K562 treated with DMSO at 1 percent for 12 hours (cell line): ENCODE data around the gene PYDC2. TPM values are rescaled to one million over a fixed set of nuclear protein-coding genes. Genes with fewer than 3 reads are reported as not detected.

ENCODE experiments used
- total RNA-seq: library from RNA; unstranded; fragments of 300-600 nt; gene quantifications from 2 replicates; pipeline ENCODE4 v1.2.3, GENCODE V29; 2022; ENCODE audit not compliant: insufficient read depth

Gene PYDC2
- total RNA-seq, result not detected in 2 replicates

DNA sequence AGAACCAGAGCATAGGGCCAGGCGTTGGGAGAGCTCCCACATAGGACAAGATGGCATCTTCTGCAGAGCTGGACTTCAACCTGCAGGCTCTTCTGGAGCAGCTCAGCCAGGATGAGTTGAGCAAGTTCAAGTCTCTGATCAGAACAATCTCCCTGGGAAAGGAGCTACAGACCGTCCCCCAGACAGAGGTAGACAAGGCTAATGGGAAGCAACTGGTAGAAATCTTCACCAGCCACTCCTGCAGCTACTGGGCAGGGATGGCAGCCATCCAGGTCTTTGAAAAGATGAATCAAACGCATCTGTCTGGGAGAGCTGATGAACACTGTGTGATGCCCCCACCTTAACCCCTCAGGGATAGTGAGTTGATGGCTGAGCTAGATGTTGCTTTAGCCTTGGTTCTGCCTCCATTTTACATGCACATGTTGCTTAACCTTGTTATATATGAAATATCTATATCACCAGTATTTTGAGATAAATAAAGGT, at the start of gene PYDC2:
TSS of gene PYDC2 (plus strand) at position 51 of the 483 bp plus-strand sequence. CDS start at position 51, 0 bp downstream.

Other genes with a start within 250 kb of the PYDC2 start
- 32.7 and 51.1 TPM in 2 replicates for gene CCDC50, start 131.8 kb upstream of the PYDC2 start, total RNA-seq
- not detected in 2 replicates for gene UTS2B, start 130.6 kb upstream of the PYDC2 start, total RNA-seq